Adrenal gland (tissue), 5 donors: ENCODE measurements around the gene BFSP1.

Experiments used
- POLR2A ChIP-seq, 2 donors: fragments of 450-650 bp; IDR thresholded peaks; one replicate each; pipeline ENCODE4 v1.6.1; 2017; ENCODE audit warnings: antibody characterized with exemption in 2 of 2, mild to moderate bottlenecking in 2 of 2, moderate library complexity in 1 of 2
- TF ChIP-seq, protein P1 (sequence below), 6 experiments: fragments of 450-650 bp in 4 of 6; fragments of 200-600 bp in 2 of 6; sonication (generic) in 1 of 6; IDR thresholded peaks; 1 replicate in 5 of 6; 2 replicates in 1 of 6; pipeline versions ENCODE4 v1.5.1 to v1.8.0; 2016 to 2021; ENCODE audit warnings: antibody characterized with exemption in 6 of 6, mild to moderate bottlenecking in 2 of 6, moderate library complexity in 1 of 6
- donor health status: DM: no; HTN: no; CAD: no.

GRCh38 chr20:17573463-17573862, 42.3 kb upstream of the BFSP1 start:
- TF ChIP-seq, protein P1, sequence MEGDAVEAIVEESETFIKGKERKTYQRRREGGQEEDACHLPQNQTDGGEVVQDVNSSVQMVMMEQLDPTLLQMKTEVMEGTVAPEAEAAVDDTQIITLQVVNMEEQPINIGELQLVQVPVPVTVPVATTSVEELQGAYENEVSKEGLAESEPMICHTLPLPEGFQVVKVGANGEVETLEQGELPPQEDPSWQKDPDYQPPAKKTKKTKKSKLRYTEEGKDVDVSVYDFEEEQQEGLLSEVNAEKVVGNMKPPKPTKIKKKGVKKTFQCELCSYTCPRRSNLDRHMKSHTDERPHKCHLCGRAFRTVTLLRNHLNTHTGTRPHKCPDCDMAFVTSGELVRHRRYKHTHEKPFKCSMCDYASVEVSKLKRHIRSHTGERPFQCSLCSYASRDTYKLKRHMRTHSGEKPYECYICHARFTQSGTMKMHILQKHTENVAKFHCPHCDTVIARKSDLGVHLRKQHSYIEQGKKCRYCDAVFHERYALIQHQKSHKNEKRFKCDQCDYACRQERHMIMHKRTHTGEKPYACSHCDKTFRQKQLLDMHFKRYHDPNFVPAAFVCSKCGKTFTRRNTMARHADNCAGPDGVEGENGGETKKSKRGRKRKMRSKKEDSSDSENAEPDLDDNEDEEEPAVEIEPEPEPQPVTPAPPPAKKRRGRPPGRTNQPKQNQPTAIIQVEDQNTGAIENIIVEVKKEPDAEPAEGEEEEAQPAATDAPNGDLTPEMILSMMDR (IDR thresholded peaks at IDR 0.05): no peak
- TF ChIP-seq POLR2A (IDR thresholded peaks at IDR 0.05): no peak
